Endodermal cell (in vitro differentiated cells): ENCODE measurements around the gene DERA. TPM values are rescaled to one million over a fixed set of nuclear protein-coding genes. Genes with fewer than 3 reads are reported as not detected.

ENCODE experiments used
- DNase-seq: peaks from one replicate; pipeline ENCODE4 v3.0.0-alpha.2; 2017
- H3K27ac ChIP-seq: 2 replicates; pipeline ENCODE4 v1.5.1; 2013; ENCODE audit warnings: mild to moderate bottlenecking, low read depth, low read length, moderate library complexity
- H3K27me3 ChIP-seq: 2 replicates; pipeline ENCODE4 v1.6.1; 2013; ENCODE audit warnings: mild to moderate bottlenecking, low read length, moderate library complexity; ENCODE audit not compliant: insufficient read depth, control insufficient read depth, poor library complexity, severe bottlenecking
- H3K36me3 ChIP-seq: 2 replicates; pipeline ENCODE4 v1.7.0; 2013; ENCODE audit warnings: mild to moderate bottlenecking, low read length, moderate library complexity; ENCODE audit not compliant: control insufficient read depth, insufficient read depth
- H3K4me1 ChIP-seq: one replicate; pipeline ENCODE4 v1.7.0; 2013; ENCODE audit warnings: low read length; ENCODE audit not compliant: control insufficient read depth, insufficient read depth
- H3K4me3 ChIP-seq: 2 replicates; pipeline ENCODE4 v1.5.1; 2013; ENCODE audit warnings: mild to moderate bottlenecking, low read length, moderate library complexity
- H3K9ac ChIP-seq: 2 replicates; pipeline ENCODE4 v1.6.1; 2013; ENCODE audit warnings: mild to moderate bottlenecking, low read length, moderate library complexity; ENCODE audit not compliant: poor library complexity, severe bottlenecking; ENCODE audit errors: extremely low read depth
- H3K9me3 ChIP-seq: 2 replicates; pipeline ENCODE4 v1.6.1; 2013; ENCODE audit warnings: mild to moderate bottlenecking, low read length, moderate library complexity; ENCODE audit not compliant: control insufficient read depth
- H3K27ac Mint-ChIP-seq: 2 replicates; pipeline ENCODE4 v1.8.0; 2020; ENCODE audit warnings: mixed read lengths
- H3K27me3 Mint-ChIP-seq: 2 replicates; pipeline ENCODE4 v1.8.0; 2021; ENCODE audit warnings: mild to moderate bottlenecking, mixed read lengths; ENCODE audit not compliant: insufficient read depth
- H3K36me3 Mint-ChIP-seq: 2 replicates; pipeline ENCODE4 v1.8.0; 2020; ENCODE audit warnings: low read depth, mixed read lengths
- H3K4me1 Mint-ChIP-seq: 2 replicates; pipeline ENCODE4 v1.8.0; 2020; ENCODE audit warnings: mixed read lengths
- H3K4me3 Mint-ChIP-seq: 2 replicates; pipeline ENCODE4 v1.8.0; 2020; ENCODE audit warnings: mild to moderate bottlenecking, moderate library complexity, mixed read lengths
- H3K9me3 Mint-ChIP-seq: 2 replicates; pipeline ENCODE4 v1.8.0; 2020; ENCODE audit warnings: mild to moderate bottlenecking, mixed read lengths
- CTCF ChIP-seq: fragments of 200-600 bp; sonication (generic); conservative IDR thresholded peaks from 2 replicates; pipeline ENCODE4 v1.5.0; 2021; ENCODE audit warnings: antibody characterized with exemption, mild to moderate bottlenecking
- WGBS, 2 experiments: methylation state at CpG; one replicate each; pipeline versions ENCODE4 v1.1.5 to v1.1.7; 2013; ENCODE audit warnings: missing lambda C conversion rate in 2 of 2, mixed read lengths in 1 of 2; ENCODE audit not compliant: insufficient coverage in 1 of 2, insufficient read length in 1 of 2; 5-methylcytosine and 5-hydroxymethylcytosine counted together
- total RNA-seq, 2 donors: library from RNA; stranded (reverse); fragmentation: NEBNext Ultra II Directional in 1 of 2; extraction: Animal tissue kit (Norgen Biotek cat#: 25700) in 1 of 2; gene quantifications; 2 replicates in 1 of 2; 3 replicates in 1 of 2; pipeline ENCODE4 v1.2.1, GENCODE V29; 2021

DERA gene
- total RNA-seq, 2 donors from 2014 or later: 81.7 to 125 TPM

- Histone ChIP-seq H3K27ac (no peak overlapping the region), H3K4me3 (no peak overlapping the region), H3K27me3 (no peaks in the 10 kb centered on the region), H3K9ac (no peak overlapping the region), H3K4me1 (no peaks in the 10 kb centered on the region), H3K36me3 (no peaks in the 10 kb centered on the region), H3K9me3 (peaks cover 4% of the 10 kb centered on the region)
- WGBS, 2 experiments: 100% methylated on average over 1 of the region's 1 CpG; no CpG with 5 or more reads in 1 of the 2 experiments
- Mint-ChIP-seq H3K27me3 (no peaks in the 10 kb centered on the region), H3K36me3 (no peaks in the 10 kb centered on the region), H3K27ac (no peak overlapping the region), H3K9me3 (peaks cover 5% of the 10 kb centered on the region), H3K4me3 (no peak overlapping the region), H3K4me1 (peaks cover 16% of the 10 kb centered on the region)
- TF ChIP-seq CTCF: no peak
- no peak for DNase-seq
These were observed 152.6 kb downstream of the DERA start for GRCh38 chr12:16063726-16064125.

- Histone ChIP-seq H3K36me3 (no peaks in the 10 kb centered on the region), H3K27ac (no peak overlapping the region), H3K4me1 (no peaks in the 10 kb centered on the region), H3K4me3 (no peak overlapping the region), H3K9ac (no peak overlapping the region), H3K9me3 (no peaks in the 10 kb centered on the region), H3K27me3 (no peaks in the 10 kb centered on the region)
- TF ChIP-seq CTCF: no peak
- no peaks in the 10 kb centered on the region for H3K9me3 Mint-ChIP-seq
- no peak for DNase-seq
- peaks cover 9% of the 10 kb centered on the region for H3K4me1 Mint-ChIP-seq
- H3K4me3 Mint-ChIP-seq: no peak overlapping the region
- no peaks in the 10 kb centered on the region for H3K27me3 Mint-ChIP-seq
- whole genome bisulfite sequencing, 2 experiments: 91 to 92% methylated on average over 3 to 5 of the region's 5 CpGs
- H3K36me3 Mint-ChIP-seq: no peaks in the 10 kb centered on the region
- no peak overlapping the region for H3K27ac Mint-ChIP-seq
These were observed 159.0 kb downstream of the DERA start for GRCh38 chr12:16070113-16070512.

GRCh38 chr12:16072678-16073077 is 161.5 kb downstream of the DERA start:
- Histone ChIP-seq H3K27ac (no peak overlapping the region), H3K4me3 (no peak overlapping the region), H3K27me3 (no peaks in the 10 kb centered on the region), H3K4me1 (no peaks in the 10 kb centered on the region), H3K36me3 (no peaks in the 10 kb centered on the region), H3K9ac (no peak overlapping the region), H3K9me3 (no peaks in the 10 kb centered on the region)
- DNase-seq: no peak
- 80 to 96% methylated on average over 1 to 2 of the region's 2 CpGs for WGBS, 2 experiments
- peaks cover 4% of the 10 kb centered on the region for H3K4me1 Mint-ChIP-seq
- no peak overlapping the region for H3K4me3 Mint-ChIP-seq
- TF ChIP-seq CTCF: peak; percentile 51
- no peaks in the 10 kb centered on the region for H3K36me3 Mint-ChIP-seq
- H3K9me3 Mint-ChIP-seq: no peaks in the 10 kb centered on the region
- no peaks in the 10 kb centered on the region for H3K27me3 Mint-ChIP-seq
- H3K27ac Mint-ChIP-seq: no peak overlapping the region
